Measurements from ENCODE around the gene METTL5. TPM values are rescaled to one million over a fixed set of nuclear protein-coding genes. Genes with fewer than 3 reads are reported as not detected.
"Not testable (repeated sequence)": the region's sequence is repeated elsewhere in the genome, so short reads cannot be mapped to it uniquely, and the experiment has no call there.

METTL5 gene
- total RNA-seq, 1 donor = 76.6 TPM

GRCh38 chr2:169827272-169828140, 2.8 kb upstream of the METTL5 start, which contains the start of gene UBR3:
Gene UBR3 (plus strand): TSS chr2:169827454. CDS start chr2:169827508, 54 bp downstream.
- peak within 1 kb of the TSS; percentile 90 for H3K4me3 ChIP-seq (ENCODE audit: low read depth, low read length)
- TF ChIP-seq, protein P1, sequence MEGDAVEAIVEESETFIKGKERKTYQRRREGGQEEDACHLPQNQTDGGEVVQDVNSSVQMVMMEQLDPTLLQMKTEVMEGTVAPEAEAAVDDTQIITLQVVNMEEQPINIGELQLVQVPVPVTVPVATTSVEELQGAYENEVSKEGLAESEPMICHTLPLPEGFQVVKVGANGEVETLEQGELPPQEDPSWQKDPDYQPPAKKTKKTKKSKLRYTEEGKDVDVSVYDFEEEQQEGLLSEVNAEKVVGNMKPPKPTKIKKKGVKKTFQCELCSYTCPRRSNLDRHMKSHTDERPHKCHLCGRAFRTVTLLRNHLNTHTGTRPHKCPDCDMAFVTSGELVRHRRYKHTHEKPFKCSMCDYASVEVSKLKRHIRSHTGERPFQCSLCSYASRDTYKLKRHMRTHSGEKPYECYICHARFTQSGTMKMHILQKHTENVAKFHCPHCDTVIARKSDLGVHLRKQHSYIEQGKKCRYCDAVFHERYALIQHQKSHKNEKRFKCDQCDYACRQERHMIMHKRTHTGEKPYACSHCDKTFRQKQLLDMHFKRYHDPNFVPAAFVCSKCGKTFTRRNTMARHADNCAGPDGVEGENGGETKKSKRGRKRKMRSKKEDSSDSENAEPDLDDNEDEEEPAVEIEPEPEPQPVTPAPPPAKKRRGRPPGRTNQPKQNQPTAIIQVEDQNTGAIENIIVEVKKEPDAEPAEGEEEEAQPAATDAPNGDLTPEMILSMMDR (IDR thresholded peaks at IDR 0.05; ENCODE audit: insufficient read depth, low read length) = peak; percentile 35
- peak; percentile 93 for DNase-seq (ENCODE audit: low read depth)

DNA sequence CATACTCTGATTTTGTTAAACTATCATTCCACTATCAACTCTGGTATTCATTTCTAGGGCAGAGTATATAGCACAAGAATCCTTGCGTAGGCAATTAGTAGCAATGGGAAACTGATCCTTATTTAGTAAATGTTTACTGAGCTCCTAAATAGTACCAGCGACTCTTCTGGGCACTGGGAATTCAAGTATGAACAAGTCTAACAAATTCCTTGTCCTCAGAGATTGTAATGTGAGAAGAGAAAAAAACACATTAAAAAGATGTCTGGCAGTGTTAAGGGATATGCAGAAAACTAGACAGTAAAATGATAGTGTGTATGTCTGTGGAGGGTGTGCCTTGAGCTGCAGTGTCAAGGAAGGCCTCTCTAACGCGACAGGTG, 721 bp downstream of the METTL5 start:
- TF ChIP-seq, protein P1 (IDR thresholded peaks at IDR 0.05; ENCODE audit: insufficient read depth, low read length) = no peak
- DNase-seq (ENCODE audit: low read depth) = no peak
- H3K4me3 ChIP-seq (ENCODE audit: low read depth, low read length) = peak overlapping the region; percentile 86

- H3K4me3 ChIP-seq (ENCODE audit: low read depth, low read length) = peak overlapping the region; percentile 11
- TF ChIP-seq, protein P1 (IDR thresholded peaks at IDR 0.05; ENCODE audit: insufficient read depth, low read length) = no peak
- peak; percentile 28 for DNase-seq (ENCODE audit: low read depth)
Measured at GRCh38 chr2:169822785-169823392, 1.8 kb downstream of the METTL5 start.

GRCh38 chr2:169822036-169822435, 2.7 kb downstream of the METTL5 start:
- DNase-seq (ENCODE audit: low read depth) = peak; percentile 47
- TF ChIP-seq, protein P1 (IDR thresholded peaks at IDR 0.05; ENCODE audit: insufficient read depth, low read length) = no peak
- no peak overlapping the region for H3K4me3 ChIP-seq (ENCODE audit: low read depth, low read length)

DNA sequence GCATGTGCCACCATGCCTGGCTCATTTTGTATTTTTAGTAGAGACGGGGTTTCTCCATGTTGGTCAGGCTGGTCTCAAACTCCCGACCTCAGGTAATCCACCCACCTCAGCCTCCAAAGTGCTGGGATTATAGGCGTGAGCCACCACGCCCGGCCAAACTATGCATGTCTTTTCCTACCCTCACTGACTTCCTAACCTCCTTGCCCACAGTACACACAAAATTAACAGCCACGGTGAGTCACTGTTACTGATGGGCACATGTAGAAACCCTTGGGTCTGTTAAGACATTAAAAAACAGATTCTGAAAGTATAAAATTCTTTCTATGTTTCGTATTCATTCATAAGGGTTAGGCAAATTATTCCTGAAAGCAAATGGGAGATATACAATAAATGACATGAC, 4.6 kb downstream of the METTL5 start:
- DNase-seq (ENCODE audit: low read depth); H3K4me3 ChIP-seq (ENCODE audit: low read depth, low read length): not testable (repeated sequence)

DNA sequence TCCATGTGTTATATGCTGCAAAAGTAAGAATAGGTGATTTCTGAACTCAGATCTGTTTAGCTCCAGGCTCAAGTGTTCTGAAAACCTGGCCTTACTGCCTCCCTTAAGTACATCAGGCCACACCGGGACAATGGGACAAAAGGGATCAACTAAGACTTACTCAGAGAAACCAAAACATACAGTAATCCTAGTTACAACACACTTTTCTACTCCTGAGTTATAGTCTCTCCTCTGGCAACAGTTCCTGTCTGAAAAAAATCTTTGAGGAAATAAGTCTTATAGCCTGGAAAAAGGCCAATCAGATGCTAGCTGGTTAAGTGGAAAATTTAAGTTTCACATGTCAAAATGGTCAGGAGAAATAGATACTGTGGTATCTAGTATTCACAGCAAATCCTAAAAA, 5.6 kb downstream of the METTL5 start:
- H3K4me3 ChIP-seq (ENCODE audit: low read depth, low read length) = no peak overlapping the region
- TF ChIP-seq, protein P1 (IDR thresholded peaks at IDR 0.05; ENCODE audit: insufficient read depth, low read length) = no peak
- no peak for DNase-seq (ENCODE audit: low read depth)

DNA sequence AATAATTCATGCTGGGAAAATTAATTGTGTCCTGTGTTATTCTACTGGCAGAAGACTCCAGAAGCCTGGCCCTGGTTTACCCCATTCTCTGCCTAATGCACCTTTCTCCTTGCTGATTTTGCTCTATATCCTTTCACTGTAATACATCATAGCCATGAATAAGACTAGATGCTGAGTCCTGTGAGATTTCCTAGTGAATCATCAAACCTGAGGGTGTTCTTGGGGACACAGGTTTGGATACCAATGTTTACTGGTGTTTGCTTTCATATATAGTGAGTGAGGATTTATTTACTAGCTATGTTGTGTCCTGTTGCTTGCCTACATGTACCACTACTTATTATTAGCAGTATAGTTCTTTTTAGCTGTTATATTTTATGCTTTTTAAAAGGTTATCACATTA, 6.5 kb downstream of the METTL5 start:
- TF ChIP-seq, protein P1 (IDR thresholded peaks at IDR 0.05; ENCODE audit: insufficient read depth, low read length) = no peak
- no peak overlapping the region for H3K4me3 ChIP-seq (ENCODE audit: low read depth, low read length)
- DNase-seq (ENCODE audit: low read depth) = no peak

DNA sequence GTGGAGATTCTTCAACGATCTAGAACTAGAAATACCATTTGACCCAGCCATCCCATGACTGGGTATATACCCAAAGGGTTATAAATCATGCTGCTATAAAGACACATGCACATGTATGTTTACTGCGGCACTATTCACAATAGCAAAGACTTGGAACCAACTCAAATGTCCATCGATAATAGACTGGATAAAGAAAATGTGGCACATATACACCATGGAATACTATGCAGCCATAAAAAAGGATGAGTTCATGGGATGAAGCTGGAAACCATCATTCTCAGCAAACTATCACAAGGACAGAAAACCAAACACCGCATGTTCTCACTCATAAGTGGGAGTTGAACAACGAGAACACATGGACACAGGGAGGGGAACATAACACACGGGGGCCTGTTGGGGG, 7.3 kb downstream of the METTL5 start:
- H3K4me3 ChIP-seq (ENCODE audit: low read depth, low read length); DNase-seq (ENCODE audit: low read depth): not testable (repeated sequence)

- not testable (repeated sequence) for DNase-seq (ENCODE audit: low read depth); H3K4me3 ChIP-seq (ENCODE audit: low read depth, low read length)
Measured at GRCh38 chr2:169816961-169817360, 7.7 kb downstream of the METTL5 start.
